NCI-H748 treated with DMSO at 0.1 percent for 48 hours (cell line): Measurements from ENCODE around the gene ORC2.
"Not testable (repeated sequence)": the region's sequence is repeated elsewhere in the genome, so short reads cannot be mapped to it uniquely, and the experiment has no call there.

Experiments used
- DNase-seq: peaks from one replicate; lab custom pipeline; 2025; lab: John Stamatoyannopoulos, UW

The ORC2 gene

DNA sequence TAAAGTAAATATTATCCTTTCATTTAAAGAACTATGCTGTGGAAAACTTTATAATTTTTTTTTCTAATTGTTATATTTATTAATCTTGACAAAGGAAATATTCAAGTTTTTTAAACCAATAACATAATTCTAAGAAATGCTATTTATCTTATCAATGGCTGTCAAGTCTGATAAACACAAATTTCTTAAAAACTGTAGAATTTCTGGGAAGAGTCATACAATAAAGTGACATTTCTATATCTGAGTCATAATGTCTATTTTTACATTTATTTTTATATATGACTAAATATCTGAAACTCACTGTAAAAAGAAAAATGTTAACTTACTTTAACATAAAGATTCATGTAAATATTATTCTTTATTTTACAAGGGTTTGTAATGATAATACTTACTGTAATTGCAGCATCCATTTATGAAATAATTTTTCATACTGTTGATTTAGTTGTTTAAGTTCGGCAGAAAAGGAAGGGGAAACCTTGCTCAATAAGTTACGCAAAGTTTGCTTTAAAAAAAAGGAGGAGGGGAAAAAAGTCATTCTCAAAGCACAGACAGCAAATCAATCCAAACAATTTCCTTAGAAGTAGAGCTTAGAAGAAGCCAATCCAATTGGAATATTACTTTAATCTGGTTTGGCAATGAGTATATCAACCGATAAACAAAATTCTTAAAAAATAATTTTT is 32.4 kb downstream of the ORC2 start:
- no peak for DNase-seq

DNA sequence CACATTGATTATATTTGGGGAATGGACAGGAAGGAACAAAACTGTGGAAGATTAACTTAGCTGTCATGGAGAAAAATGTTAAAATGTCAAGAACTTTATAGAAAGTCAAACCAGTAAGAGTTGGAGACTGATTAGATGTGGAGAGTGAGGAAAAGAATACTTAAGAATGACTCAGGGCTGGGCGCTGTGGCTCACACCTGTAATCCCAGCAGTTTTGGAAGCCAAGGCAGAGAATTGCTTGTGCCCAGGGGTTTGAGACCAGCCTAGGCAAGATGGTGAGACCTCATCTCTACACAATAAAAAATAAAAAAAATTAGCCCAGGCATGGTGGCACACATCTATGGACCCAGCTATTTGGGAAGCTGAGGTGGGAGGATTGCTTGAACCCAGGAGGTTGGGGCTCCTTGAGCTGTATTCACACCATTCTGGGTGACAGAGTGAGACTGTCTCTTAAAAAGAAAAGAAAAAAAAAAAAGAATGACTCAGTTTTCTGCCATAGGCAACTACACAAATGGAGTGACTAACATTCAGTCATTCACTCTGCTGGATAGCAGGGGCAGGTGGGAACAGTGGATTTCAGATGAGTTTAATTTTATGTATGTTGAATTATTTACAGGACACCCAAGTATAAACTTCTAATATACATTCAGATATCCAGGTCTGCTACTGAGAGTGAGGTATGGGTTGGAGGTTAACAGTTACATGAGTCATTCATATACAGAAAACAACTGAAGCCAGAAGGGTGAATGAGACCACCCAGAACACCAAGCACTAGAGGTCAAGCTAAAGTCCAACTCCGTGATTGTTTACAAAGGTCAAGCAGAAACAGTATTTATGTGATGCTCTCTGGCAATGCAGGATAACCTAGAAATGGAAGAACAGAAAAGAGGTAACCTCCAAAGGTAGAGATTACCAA is 33.9 kb downstream of the ORC2 start:
- DNase-seq, result no peak

DNA sequence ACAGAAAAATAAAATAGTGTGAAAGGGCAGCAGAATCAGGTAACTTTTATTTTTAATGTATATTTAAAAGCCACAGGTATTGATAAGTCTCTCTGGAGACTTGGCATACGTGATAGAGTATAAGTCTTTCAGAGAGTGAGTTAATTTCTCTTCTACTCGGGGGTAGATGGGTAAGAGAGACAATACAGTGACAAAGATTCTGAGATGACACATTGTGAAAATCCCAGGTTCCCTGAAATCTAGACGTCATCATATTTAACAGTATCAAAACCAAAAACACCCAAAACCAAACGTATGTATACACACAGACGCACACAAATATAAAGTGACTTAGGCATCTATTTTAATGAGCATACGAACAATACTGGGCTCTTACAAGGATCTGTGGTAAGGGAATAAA is 41.0 kb downstream of the ORC2 start:
- no peak for DNase-seq

DNA sequence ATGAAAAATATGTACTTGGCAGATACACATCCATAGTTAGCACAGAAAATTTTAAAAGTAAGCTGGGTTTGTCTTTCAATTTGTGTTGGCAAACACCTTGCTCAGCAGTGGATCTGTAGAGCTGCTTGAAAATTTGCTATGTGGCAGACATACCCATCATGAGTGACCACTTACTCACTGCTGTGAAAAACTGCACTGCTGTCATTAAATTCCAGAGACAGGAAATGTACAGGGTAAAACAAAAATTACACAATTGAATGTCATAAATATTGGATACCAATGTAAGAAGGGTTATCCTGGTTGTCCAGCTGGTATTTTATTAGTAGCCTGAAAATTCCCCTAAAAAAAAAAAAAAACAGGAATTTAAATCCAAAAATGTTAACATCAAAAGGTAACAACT is 49.8 kb downstream of the ORC2 start:
- DNase-seq, result no peak

DNA sequence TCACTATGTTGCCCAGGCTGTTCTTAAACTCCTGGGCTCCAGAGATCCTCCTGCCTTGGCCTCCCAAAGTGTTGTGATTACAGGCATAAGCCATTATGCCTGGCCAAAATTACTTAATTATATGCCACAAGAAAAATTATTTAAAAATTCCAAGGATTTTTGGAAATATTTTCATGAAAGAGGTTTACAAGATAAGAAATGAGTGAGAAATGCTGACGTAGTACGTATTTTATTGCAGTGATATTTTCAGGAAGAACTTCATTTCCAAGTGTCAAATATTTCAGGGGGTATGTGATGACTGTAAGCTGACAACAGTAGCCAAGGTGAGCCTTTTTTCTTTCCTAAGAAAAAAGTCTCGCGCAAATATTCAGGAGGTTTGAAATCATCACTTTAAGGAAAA is 53.5 kb downstream of the ORC2 start:
- no peak for DNase-seq

DNA sequence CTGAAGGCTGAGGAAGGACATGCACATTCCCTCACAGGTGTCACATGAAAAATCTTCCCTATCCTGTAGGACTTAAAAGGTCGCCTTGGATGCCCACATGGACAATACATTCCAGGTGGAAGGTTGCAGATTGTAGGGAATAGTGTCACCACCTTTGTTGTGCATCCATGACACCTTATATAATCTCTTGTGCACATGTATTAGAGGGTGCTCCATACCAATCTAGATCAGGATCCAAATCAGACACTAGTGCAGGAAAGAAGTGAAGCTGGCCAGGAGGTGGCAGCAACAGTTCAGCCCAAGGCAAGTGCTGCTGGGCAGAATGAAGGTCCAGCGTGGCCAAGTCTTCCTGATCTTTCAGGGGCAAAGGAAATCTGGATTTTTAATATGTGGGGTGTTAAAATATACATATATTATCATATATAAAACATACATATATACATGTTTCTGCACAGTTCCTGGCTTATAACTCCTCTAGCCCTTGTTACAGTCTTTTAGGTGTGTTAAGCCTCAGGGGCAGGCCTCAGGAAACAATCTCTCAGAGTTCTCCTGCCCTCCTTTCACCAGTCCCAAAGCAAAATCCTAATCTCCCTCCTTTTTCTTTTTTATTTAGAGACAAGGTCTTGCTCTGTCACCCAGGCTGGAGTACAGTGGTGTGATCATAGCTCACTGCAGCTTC is 57.7 kb downstream of the ORC2 start:
- DNase-seq, result peak; percentile 57

DNA sequence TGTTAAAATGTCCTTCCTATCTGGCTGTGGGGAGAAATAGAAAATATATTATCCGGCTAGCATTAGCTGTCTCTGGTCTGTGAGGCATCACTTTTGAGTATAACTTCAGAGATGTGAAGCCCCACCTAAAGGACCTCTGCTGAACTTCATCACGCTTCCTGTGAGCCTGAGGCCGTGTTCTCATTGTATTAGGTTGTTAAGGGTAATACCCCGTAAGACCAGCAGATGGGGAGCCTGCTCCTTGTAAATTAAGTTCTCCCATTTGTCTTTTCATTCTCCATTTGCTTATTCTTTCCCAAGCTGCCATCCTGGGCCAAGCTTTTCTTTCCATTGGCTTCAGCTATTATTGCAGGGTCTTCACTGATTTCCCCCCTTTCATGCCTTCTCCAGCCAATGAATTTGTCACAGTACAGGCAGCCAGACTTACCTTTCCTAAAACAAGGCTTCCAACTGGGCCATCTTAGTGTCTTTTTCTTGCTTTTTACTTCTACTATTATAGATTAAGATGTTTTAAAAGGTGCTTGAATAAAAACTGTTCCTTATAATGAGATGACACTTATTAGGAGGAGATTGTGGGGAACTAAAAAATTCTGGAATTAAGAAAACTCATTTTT is 61.9 kb downstream of the ORC2 start:
- DNase-seq, result peak; percentile 91

DNA sequence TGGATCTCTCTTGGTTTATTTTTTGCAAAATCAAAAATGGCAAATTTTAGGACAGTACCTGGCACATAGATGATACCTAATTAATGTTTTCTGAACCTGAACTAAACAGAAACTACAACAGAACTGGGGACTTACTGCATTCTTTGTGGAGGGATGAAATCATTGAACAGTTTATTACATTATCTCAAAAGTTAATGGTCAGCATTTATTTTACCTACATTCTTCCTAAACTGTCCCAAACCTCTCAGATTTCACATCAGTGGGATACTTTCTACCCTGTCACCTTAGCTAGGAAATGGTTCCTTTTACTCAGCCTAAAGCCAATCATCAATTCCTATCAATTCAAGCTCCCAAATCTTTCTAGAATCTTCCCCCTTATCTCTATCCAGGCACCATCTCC is 64.0 kb downstream of the ORC2 start:
- DNase-seq, result no peak

DNA sequence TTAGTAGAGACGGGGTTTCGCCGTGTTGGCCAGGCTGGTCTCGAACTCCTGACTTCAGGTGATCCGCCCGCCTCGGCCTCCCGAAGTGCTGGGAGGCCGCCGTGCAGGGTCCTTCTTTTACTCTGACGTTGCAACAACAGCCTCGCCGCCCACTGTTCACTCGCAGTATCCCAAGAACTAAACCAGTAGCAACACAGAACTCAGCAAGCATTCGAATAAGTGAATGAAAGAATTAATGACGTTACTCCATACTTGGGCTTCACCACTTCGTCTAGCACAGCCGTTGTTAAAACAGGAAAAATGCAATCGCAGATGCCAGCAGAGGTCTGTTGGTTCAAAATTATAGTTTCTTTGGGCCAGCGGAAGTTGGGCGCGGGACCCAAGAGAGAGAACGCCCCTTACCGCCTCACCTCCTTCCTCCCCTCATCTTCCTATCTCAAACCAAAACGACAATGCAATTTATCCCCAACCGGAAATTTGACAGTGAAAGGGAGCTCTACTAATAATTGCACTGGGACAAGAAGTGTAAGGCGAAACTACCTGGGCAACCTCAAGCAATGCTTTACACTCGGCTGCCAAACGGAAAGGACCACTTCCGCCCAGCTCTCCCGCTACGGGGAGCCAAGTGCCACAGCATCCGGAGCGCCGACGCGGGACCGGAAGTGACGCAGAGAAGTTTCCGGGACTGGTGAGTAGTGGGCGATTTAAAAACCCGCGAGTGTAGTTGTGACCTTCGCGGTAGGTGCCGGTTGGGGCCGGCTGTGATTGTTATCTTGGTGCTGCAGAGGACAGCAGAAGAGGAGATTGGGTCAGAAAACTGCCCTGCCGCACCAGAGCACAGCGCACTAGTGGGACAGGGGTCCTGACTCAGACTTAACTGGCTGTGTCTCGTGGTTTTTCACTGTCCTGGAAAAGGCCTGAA is 74.5 kb downstream of the ORC2 start, which contains the start of the genes NIF3L1 and PPIL3:
TSS of gene NIF3L1 (plus strand) at position 668 of the 922 bp plus-strand sequence. CDS start 2,573 bp downstream, outside the sequence.
TSS of gene PPIL3 (minus strand) at position 374 of the 922 bp plus-strand sequence. CDS start 1,462 bp downstream, outside the sequence.
- DNase-seq, result peak; percentile 96

DNA sequence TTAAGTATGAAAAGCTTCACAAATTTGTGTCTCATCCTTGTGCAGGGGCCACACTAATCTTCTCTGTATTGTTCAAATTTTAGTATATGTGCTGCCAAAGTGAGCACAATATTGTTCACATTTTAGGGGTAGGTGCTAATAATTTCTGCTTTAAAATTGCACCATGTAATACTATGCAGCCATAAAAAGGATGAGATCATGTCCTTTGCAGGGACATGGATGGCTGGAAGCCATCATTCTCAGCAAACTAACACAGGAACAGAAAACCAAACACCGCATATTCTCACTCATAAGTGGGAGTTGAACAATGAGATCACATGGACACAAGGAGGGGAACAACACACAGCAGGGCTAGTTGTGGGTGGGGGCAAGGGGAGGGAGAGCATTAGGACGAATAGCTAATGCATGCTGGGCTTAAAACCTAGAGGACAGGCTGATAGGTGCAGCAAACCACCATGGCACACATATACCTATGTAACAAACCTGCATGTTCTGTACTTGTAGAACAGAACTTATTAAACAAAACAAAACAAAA is 81.7 kb downstream of the ORC2 start:
- not testable (repeated sequence) for DNase-seq

DNA sequence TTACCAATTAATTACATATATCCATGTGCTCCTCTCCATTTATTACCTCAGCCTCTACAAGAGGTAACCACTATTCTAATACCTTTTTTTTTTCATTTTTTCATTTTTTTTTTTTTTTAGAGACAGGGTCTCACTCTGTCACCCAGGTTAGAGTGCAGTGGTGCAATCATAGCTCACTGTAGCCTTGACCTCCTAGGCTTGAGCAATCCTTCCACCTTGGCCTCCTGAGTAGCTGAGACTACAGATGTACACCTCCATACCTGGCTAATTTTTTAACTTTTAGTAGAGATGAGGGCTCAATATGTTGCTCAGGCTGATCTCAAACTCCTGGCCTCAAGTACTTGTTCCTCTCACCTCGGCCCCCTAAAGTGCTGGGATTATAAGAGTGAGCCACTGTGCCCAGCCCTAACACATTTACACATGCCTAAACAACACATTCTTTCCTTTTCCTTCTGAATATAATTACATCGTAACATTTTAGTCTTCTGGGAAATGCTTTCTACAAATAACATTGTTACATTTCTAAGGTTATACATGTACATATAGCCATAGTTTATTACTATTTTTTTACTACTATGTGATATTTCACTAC is 85.1 kb downstream of the ORC2 start:
- no peak for DNase-seq

DNA sequence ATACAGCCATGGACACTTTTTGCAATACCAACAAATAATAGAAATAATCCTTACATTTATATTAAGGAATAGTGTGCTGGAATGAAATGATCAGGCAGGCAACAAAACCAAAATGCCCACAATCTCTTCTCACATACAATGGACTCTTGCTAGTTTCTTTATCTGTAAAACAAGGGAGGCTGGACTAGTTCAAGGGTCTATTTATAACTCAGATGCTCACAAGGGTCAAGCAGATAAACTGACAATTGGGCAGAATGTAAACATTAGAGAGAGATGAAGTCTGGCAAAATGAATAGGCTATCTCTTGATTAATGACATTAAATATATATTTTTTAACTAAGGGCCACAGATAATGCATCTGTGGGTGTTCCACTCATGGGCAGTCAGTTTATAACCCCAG is 86.0 kb downstream of the ORC2 start:
- no peak for DNase-seq

DNA sequence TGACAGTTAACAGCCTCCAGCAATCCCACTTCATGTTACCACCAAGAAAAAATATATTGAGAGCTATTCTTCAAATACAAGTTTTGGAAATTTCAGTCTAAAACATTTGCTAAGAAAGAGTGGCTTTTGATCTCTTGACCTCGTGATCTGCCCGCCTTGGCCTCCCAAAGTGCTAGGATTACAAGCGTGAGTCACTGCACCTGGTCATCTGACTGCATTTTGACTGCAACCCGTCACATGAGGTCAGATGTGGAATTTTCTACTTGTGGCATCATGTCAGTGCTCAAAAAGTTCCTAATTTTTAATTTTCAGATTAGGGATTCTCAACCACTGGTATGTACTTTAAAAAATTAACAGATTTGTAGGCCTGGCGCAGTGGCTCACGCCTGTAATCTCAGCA is 89.9 kb downstream of the ORC2 start:
- no peak for DNase-seq

DNA sequence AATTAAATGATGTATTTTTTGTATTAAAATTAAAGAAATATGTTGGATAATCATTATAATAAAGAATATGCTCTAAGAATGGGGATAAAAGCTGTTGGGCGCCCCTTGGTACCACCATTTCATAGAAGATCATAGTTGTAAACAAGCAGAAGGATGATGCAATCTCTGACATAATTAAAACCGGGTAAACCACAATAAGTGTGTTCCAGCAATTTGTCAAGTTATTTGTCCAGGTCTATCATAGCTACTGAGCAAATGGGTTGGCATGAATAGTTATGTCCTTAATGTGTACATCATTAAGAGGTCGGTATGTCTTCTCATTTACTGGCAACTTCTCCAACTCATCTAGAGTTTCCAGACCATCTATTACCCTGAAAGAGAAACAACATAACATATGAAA is 92.3 kb downstream of the ORC2 start:
- DNase-seq, result no peak

DNA sequence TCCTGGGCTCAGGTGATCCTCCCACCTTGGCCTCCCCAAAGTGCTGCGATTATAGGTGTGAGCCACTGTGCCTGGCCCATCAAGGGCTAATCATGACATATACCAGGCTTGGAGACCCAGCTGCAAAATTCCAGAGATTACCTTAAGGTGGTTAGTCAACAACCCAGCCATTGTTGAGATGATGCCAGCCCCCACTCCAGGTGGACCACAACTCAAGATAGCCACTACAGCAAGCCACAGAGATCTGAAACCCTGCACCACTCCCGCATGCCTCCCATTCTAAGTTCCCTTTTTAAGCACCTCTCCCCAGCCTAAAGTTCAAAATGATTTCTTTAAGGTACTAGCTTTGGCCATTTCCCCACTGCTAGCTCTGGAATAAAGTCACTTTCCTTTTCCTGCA is 94.4 kb downstream of the ORC2 start:
- DNase-seq, result no peak

DNA sequence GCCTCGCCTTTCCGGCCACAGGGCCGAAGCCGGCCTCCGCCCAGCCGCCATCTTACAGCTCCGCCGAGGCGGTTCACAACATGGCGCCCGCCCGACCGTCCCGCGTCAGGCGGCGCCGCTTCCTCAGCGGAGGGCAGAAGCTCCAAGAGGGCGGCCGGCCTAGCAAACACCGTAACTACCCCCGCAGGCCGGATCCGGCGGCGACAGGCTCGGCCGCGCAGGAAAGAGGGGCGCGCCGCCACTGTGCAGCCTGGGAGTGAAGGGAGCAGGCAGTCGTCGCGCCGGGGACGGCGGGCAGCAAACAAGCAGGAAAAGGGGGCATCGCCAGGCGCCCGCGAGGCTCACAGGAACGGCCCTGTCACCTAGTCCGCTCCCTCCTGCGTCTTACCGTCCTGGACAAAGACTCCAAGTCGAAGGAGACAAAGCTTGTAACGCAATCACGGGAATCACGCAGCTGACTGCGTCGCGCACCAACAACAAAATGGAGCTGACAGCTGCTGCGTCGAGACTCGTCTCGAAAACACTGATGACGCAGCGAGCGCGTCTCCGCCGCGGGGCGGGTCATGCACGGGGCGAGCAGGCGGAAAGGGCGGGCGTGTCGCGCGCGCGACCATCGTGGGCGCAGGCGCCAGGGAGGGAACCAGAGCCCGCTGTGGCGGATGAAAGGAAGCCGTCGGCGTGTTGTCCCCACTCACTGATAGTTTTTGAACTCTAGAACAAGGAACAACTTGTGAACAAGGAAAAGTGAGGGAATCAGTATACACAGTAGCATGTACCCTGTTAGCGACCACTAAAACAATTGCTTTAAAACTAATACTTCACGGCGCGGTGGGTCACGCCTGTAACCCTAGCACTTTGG is 99.1 kb downstream of the ORC2 start, which contains the start of gene CLK1:
TSS of gene CLK1 (minus strand) at position 483 of the 859 bp plus-strand sequence. CDS start 2,796 bp downstream, outside the sequence.
- peak; percentile 84 for DNase-seq

DNA sequence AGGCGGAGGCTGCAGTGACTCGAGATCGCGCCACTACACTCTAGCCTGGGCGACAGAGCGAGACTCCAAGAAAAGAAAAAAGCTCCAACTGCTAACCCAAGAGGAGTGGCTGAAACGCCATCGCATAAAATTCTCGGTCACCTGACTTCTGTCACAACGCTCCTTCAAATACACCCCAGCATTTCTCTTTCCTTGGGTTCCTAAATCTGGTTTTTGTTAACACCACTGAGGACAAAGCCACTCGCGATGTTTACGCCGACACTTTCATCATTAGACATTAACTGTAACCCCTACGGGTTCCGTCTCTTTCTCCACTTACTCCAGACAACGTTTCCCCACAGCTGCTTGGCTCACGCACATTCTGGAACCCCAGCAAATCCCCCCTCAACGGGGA is 99.7 kb downstream of the ORC2 start:
- peak; percentile 42 for DNase-seq

DNA sequence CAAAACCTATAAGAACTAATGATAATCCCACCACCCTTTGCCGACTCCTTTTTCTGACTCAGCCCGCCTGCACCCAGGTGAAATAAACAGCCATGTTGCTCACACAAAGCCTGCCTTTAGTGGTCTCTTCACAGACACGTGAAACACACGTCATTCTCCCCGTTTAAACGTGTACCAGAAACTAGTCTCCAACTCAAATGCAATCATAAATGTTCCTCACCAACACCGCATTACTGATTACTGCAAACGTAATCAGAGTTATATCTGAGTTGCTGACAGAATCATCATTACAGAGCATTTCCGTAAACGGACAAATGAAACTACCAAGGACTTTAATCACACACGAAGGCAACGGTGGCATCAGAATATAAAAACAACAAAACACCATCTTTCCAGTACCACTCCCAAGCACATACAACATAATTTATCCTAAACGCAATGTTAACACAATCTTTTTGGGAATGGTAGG is 100.9 kb downstream of the ORC2 start:
- DNase-seq, result peak; percentile 18

DNA sequence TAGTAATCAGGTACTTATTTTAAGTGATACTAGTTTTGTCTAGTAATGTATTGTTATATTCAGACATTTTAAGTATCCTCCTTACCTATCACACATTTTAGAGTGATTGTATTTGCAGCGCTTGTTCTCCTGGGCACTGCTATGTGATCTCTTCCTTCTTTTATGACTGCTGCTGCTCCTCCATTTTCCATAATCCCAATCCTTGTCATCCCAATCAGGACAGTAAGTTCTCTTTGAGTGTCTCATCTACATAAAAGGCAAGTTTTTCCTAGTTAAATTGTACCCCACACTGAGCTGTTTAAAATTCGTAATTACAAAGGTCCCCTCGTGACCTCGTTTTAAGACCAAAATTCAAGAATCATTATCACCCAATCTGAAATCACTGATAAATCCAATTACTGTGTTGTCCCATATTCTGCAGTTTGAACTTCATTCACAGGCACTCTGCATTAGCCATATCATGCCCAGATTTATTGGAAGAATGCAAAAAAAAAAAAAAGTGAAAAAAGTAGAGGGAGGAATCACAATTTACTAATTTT is 101.8 kb downstream of the ORC2 start:
- DNase-seq, result no peak
